HFF-Myc (cell line): ENCODE data around the gene MBP.

Source experiments
- DNase-seq: peaks from one replicate; pipeline ENCODE4 v3.0.0-alpha.2; 2011; ENCODE audit warnings: low read depth; ENCODE audit errors: extremely low read depth
- H3K4me3 ChIP-seq: replicated peaks from 2 replicates; pipeline ENCODE4 v1.5.1; 2011; ENCODE audit warnings: low read depth, mild to moderate bottlenecking, control low read depth, low read length
- TF ChIP-seq, protein P1 (sequence below): IDR thresholded peaks from 2 replicates; pipeline ENCODE4 v1.5.1; 2012; ENCODE audit warnings: mild to moderate bottlenecking, low read depth, low read length, control low read depth; ENCODE audit errors: missing control alignments

The MBP gene

DNA sequence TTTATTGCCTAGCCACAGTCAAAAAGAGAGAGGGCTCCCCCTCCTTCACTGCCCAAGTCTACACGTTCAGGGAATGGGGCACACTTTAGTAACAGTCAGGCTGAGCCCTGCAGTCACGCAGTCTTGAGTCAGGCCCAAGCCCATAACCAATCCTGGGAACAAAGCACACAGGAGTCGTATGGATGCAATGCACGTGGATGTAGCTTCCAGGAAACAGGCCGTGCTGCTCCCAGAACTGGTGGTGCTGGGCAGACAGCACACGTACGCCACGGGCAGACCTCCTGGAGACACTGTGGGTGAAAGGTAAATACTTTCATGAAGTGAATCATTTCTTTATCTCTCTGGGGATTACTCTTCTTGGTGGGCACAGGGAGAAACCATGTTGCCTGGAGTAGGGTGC, 30.0 kb upstream of the MBP start:
- no peak overlapping the region for H3K4me3 ChIP-seq
- TF ChIP-seq, protein P1, sequence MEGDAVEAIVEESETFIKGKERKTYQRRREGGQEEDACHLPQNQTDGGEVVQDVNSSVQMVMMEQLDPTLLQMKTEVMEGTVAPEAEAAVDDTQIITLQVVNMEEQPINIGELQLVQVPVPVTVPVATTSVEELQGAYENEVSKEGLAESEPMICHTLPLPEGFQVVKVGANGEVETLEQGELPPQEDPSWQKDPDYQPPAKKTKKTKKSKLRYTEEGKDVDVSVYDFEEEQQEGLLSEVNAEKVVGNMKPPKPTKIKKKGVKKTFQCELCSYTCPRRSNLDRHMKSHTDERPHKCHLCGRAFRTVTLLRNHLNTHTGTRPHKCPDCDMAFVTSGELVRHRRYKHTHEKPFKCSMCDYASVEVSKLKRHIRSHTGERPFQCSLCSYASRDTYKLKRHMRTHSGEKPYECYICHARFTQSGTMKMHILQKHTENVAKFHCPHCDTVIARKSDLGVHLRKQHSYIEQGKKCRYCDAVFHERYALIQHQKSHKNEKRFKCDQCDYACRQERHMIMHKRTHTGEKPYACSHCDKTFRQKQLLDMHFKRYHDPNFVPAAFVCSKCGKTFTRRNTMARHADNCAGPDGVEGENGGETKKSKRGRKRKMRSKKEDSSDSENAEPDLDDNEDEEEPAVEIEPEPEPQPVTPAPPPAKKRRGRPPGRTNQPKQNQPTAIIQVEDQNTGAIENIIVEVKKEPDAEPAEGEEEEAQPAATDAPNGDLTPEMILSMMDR = no peak
- no peak for DNase-seq

DNA sequence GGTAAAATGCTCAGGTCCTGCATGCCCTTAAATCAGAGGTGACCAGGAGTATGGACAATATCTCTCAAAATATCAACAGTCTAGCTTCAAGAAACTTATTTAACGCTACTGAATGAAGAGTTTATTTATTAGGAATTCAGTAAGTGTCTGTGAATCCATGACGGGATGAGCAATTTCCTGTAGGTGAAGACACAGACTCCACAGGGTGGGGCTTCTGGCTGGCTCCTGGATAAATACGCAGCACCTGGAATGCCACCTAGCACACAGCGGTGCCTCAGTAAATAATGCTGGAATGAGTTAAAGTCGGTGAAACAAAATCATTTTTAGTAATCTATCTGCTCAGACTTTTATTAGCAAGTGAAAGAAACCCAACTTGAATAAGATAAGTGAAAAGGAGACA, 29.4 kb upstream of the MBP start:
- no peak for DNase-seq
- no peak overlapping the region for H3K4me3 ChIP-seq
- TF ChIP-seq, protein P1 = no peak

DNA sequence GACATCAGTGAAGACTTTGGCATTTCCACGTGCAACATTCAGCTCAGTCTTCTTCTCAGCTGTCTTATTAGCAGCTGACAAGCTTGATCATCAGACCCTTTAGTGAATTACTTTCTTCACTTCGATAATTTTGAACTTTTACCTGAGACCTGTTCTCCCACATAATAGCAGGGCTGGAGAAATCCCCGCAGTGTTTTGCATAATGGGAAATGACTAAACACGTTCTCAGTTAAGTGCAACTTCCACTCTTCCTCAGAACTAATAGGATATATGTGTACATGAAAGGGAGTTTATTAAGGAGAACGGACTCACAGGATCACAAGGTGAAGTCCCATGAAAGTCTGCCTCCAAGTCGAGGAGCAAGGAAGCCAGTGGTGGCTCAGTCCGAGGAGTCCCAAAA, 28.8 kb upstream of the MBP start:
- no peak overlapping the region for H3K4me3 ChIP-seq
- TF ChIP-seq, protein P1 = no peak
- no peak for DNase-seq

DNA sequence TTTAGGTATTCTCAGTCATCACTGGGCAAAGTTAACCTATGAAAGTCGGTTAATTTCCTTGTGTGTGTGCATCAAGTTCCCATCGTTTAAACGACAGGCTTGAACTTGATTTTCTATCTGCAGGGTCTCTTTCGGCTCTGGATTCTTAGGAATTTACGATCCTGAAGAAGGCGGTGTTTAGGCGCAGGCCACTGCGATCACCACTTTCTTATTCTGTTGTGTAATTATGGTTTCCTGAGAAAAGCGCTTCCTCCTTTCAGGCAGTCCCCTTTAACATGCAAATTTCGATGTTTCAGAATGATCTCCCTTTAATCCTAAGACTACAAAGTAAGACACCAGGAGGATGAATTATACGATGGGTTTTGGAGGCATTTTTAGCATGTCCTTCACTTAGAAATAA, 27.9 kb upstream of the MBP start:
- TF ChIP-seq, protein P1 = no peak
- H3K4me3 ChIP-seq = no peak overlapping the region
- no peak for DNase-seq

DNA sequence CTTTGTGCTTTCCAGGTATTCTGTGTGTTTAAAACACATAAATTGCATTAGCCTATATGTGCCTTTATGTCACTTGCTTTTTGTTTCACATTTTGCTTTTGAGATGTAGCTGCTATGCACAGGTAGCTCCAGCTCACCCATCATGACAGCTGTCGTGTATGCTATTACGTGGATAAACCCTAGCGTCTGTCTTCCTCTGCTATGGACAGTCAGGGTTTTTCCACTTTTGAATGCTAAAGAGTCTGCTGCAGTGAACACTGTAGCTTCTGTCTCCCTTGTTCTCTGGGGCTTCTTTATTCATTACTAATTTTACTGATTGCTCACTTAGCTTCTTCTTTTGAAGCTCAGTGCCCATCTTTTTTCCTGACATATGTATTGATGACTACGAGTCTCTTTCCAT, 24.7 kb upstream of the MBP start:
- DNase-seq = no peak
- H3K4me3 ChIP-seq = no peak overlapping the region
- TF ChIP-seq, protein P1 = no peak

DNA sequence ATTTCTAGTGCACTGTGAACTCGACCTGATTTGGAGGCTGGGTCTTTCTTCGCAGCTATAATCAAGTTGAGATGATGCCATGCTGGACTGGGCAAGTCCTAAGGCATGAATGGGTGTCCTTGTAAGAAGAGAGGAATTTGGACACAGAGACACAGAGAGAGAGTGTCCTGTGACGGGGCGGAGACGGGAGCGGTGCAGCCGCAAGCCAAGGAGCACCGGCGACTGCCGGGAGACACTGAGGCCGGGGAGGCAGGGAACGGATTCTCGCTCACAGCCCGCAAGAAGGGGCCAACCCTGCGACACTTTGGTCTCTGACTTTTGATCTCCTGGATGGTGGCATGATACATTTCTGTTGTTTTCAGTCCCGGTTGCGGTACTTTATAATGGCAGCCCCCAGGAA, 22.4 kb upstream of the MBP start:
- no peak for DNase-seq
- TF ChIP-seq, protein P1 = no peak
- H3K4me3 ChIP-seq = no peak overlapping the region

DNA sequence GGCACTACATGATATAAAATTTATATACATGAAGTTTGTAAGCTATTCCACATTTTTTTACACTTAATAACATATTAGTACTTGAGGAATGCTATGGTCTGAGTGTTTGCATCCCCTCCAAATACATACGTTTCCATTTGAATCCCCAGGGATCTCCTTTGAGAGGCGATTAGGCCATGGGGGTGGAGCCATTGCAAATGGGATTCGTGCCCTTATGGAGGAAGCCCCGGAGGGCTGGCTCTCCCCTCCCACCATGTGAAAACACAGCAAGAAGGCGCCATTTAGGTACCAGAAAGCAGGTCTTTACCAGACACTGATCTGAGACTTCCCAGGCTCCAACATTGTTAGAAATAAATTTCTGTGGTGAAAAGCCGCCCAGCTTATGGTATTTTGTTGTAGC, 20.8 kb upstream of the MBP start:
- TF ChIP-seq, protein P1 = no peak
- DNase-seq = no peak
- H3K4me3 ChIP-seq = no peak overlapping the region
